Tibial artery (tissue), 4 donors: ENCODE results near the gene IL10RB.
"Not testable (repeated sequence)": the region's sequence is repeated elsewhere in the genome, so short reads cannot be mapped to it uniquely, and the experiment has no call there.

ENCODE experiments used
- DNase-seq, 2 donors: peaks; one replicate each; pipeline ENCODE4 v3.0.0-alpha.2; 2019
- H3K27ac ChIP-seq, 2 donors: fragments of 200-600 bp; sonication (generic) in 1 of 2; 1 replicate in 1 of 2; 2 replicates in 1 of 2; pipeline ENCODE4 v1.5.1; 2018 to 2019; ENCODE audit warnings: mild to moderate bottlenecking in 1 of 2
- H3K27me3 ChIP-seq, 2 donors: fragments of 200-600 bp; sonication (generic) in 1 of 2; one replicate each; pipeline versions ENCODE4 v1.5.1 to v1.6.0; 2016 to 2019
- H3K36me3 ChIP-seq, 3 donors: fragments of 200-600 bp; sonication (generic) in 2 of 3; one replicate each; pipeline ENCODE4 v1.5.1; 2016 to 2019; ENCODE audit warnings: mild to moderate bottlenecking in 2 of 3
- H3K4me1 ChIP-seq, 4 donors: fragments of 200-600 bp; sonication (generic) in 2 of 4; 1 replicate in 3 of 4; 2 replicates in 1 of 4; pipeline ENCODE4 v1.5.1; 2016 to 2019
- H3K4me3 ChIP-seq, 2 donors: fragments of 200-600 bp; sonication (generic) in 1 of 2; 1 replicate in 1 of 2; 2 replicates in 1 of 2; pipeline ENCODE4 v1.5.1; 2018 to 2019; ENCODE audit warnings: mild to moderate bottlenecking in 2 of 2
- H3K9me3 ChIP-seq, 3 donors: fragments of 200-600 bp; sonication (generic) in 1 of 3; one replicate each; pipeline ENCODE4 v1.5.1; 2016 to 2019
- CTCF ChIP-seq, 2 experiments: fragments of 200-600 bp in 1 of 2; fragments of 450-650 bp in 1 of 2; IDR thresholded peaks; one replicate each; pipeline ENCODE4 v1.5.1; 2017 to 2019; ENCODE audit warnings: antibody characterized with exemption in 2 of 2, mild to moderate bottlenecking in 1 of 2, moderate library complexity in 1 of 2
- intact Hi-C: fragments of 100-400 bp; cut with DNase I; formaldehyde crosslinking; loops from one replicate; pipeline ENCODE4 v1.15.0; 2023; ENCODE audit warnings: low total_unique reads

The IL10RB gene

GRCh38 chr21:33249331-33250002, 16.7 kb upstream of the IL10RB start:
- no peaks in the 10 kb centered on the region for H3K4me1 ChIP-seq
- no peak overlapping the region for H3K27ac ChIP-seq
- intact Hi-C loops: no loop called here
- peaks cover 64 to 93% (median 80%) of the 10 kb centered on the region in 3 donors for H3K36me3 ChIP-seq
- DNase-seq: no peak
- H3K4me3 ChIP-seq: no peak overlapping the region
- no peaks in the 10 kb centered on the region for H3K9me3 ChIP-seq
- H3K27me3 ChIP-seq: no peaks in the 10 kb centered on the region
- TF ChIP-seq CTCF (IDR thresholded peaks at IDR 0.05): no peak

GRCh38 chr21:33251119-33251518, 15.0 kb upstream of the IL10RB start:
- H3K9me3 ChIP-seq: no peaks in the 10 kb centered on the region
- peaks cover 53 to 94% (median 82%) of the 10 kb centered on the region in 3 donors for H3K36me3 ChIP-seq
- no peak for TF ChIP-seq CTCF (IDR thresholded peaks at IDR 0.05)
- no peak for DNase-seq
- no peak overlapping the region for H3K4me3 ChIP-seq
- no peaks in the 10 kb centered on the region for H3K27me3 ChIP-seq
- intact Hi-C loops: no loop called here
- H3K27ac ChIP-seq: no peak overlapping the region
- no peaks in the 10 kb centered on the region for H3K4me1 ChIP-seq

GRCh38 chr21:33253382-33253781, 12.8 kb upstream of the IL10RB start:
- H3K27me3 ChIP-seq, H3K4me1 ChIP-seq, DNase-seq, intact Hi-C loops, H3K4me3 ChIP-seq, H3K9me3 ChIP-seq, H3K27ac ChIP-seq: not testable (repeated sequence)
- peaks cover 44 to 99% (median 84%) of the 10 kb centered on the region in 3 donors for H3K36me3 ChIP-seq

GRCh38 chr21:33254766-33255165, 11.4 kb upstream of the IL10RB start:
- H3K27ac ChIP-seq: no peak overlapping the region

GRCh38 chr21:33255404-33255803, 10.8 kb upstream of the IL10RB start:
- intact Hi-C loops: no loop called here
- DNase-seq: no peak
- peaks cover 31 to 83% (median 76%) of the 10 kb centered on the region in 3 donors for H3K36me3 ChIP-seq
- H3K4me1 ChIP-seq: no peaks in the 10 kb centered on the region
- H3K4me3 ChIP-seq: no peak overlapping the region
- no peaks in the 10 kb centered on the region for H3K27me3 ChIP-seq
- TF ChIP-seq CTCF (IDR thresholded peaks at IDR 0.05): no peak
- H3K27ac ChIP-seq: no peak overlapping the region
- no peaks in the 10 kb centered on the region for H3K9me3 ChIP-seq

More at GRCh38 chr21:33254766-33255165, 11.4 kb upstream of the IL10RB start:
- Histone ChIP-seq H3K36me3 (peaks cover 33 to 90% (median 77%) of the 10 kb centered on the region in 3 donors), H3K4me3 (no peak overlapping the region), H3K9me3 (no peaks in the 10 kb centered on the region), H3K4me1 (no peaks in the 10 kb centered on the region), H3K27me3 (no peaks in the 10 kb centered on the region)
- DNase-seq: no peak
- intact Hi-C loops: no loop called here
- no peak for TF ChIP-seq CTCF (IDR thresholded peaks at IDR 0.05)

GRCh38 chr21:33256019-33256418, 10.1 kb upstream of the IL10RB start:
- Histone ChIP-seq H3K4me1 (no peaks in the 10 kb centered on the region), H3K27ac (no peak overlapping the region), H3K27me3 (no peaks in the 10 kb centered on the region), H3K4me3 (no peak overlapping the region), H3K36me3 (peaks cover 27 to 77% (median 71%) of the 10 kb centered on the region in 3 donors), H3K9me3 (no peaks in the 10 kb centered on the region)
- DNase-seq: no peak
- intact Hi-C loops: no loop called here
- no peak for TF ChIP-seq CTCF (IDR thresholded peaks at IDR 0.05)
